NCI-H2227 (cell line): Measurements from ENCODE around the gene MFAP4.
"Not testable (repeated sequence)": the region's sequence is repeated elsewhere in the genome, so short reads cannot be mapped to it uniquely, and the experiment has no call there.

Source experiments
- DNase-seq: peaks from one replicate; lab custom pipeline; 2025; ENCODE audit not compliant: unreplicated experiment; lab: John Stamatoyannopoulos, UW

The MFAP4 gene

GRCh38 chr17:19357351-19357750 is 29.6 kb downstream of the MFAP4 start:
- no peak for DNase-seq

- DNase-seq, result no peak
These were observed 32.2 kb downstream of the MFAP4 start for GRCh38 chr17:19354748-19355147.

GRCh38 chr17:19353401-19353800 is 33.6 kb downstream of the MFAP4 start:
- DNase-seq, result not testable (repeated sequence)

GRCh38 chr17:19348806-19349205 is 38.2 kb downstream of the MFAP4 start:
- DNase-seq, result no peak

- DNase-seq, result no peak
These were observed 38.8 kb downstream of the MFAP4 start for GRCh38 chr17:19348081-19348650.

GRCh38 chr17:19347323-19348080 is 39.5 kb downstream of the MFAP4 start:
- DNase-seq, result no peak

GRCh38 chr17:19346351-19347255 is 40.4 kb downstream of the MFAP4 start:
- DNase-seq, result no peak

- no peak for DNase-seq
These were observed 41.3 kb downstream of the MFAP4 start for GRCh38 chr17:19345486-19346350.

- DNase-seq, result no peak
These were observed 41.9 kb downstream of the MFAP4 start for GRCh38 chr17:19345067-19345460.

- DNase-seq, result no peak
These were observed 42.5 kb downstream of the MFAP4 start for GRCh38 chr17:19344311-19345066.

GRCh38 chr17:19343671-19344151 is 43.3 kb downstream of the MFAP4 start:
- DNase-seq, result no peak

- no peak for DNase-seq
These were observed 43.7 kb downstream of the MFAP4 start for GRCh38 chr17:19343256-19343630.

- DNase-seq, result no peak
These were observed 44.3 kb downstream of the MFAP4 start for GRCh38 chr17:19342611-19343255.

- no peak for DNase-seq
These were observed 45.1 kb downstream of the MFAP4 start for GRCh38 chr17:19341641-19342610.

GRCh38 chr17:19341211-19341631 is 45.8 kb downstream of the MFAP4 start:
- no peak for DNase-seq

GRCh38 chr17:19339341-19339815 is 47.6 kb downstream of the MFAP4 start:
- no peak for DNase-seq

GRCh38 chr17:19338031-19338990 is 48.7 kb downstream of the MFAP4 start:
- DNase-seq, result no peak
